Activated CD4-positive, alpha-beta T cell treated with anti-CD3 and anti-CD28 coated beads, Interleukin-2, amount 50 U/mL, for 48 hours (primary cell): ENCODE results near the gene ARID1B.

ENCODE experiments used
- DNase-seq, 2 experiments: peaks; one replicate each; pipeline ENCODE4 v3.0.0-alpha.2; 2020

The ARID1B gene

GRCh38 chr6:157171801-157172200, 394.6 kb downstream of the ARID1B start:
- DNase-seq = no peak

GRCh38 chr6:157172231-157172701, 395.1 kb downstream of the ARID1B start:
- DNase-seq = no peak

GRCh38 chr6:157172830-157173536, 395.8 kb downstream of the ARID1B start:
- DNase-seq = no peak

- DNase-seq = no peak
These were observed 396.6 kb downstream of the ARID1B start for GRCh38 chr6:157173776-157174175.

- DNase-seq = no peak
These were observed 397.6 kb downstream of the ARID1B start for GRCh38 chr6:157174731-157175130.

GRCh38 chr6:157177731-157178336, 400.7 kb downstream of the ARID1B start:
- no peak for DNase-seq

GRCh38 chr6:157181649-157182048, 404.5 kb downstream of the ARID1B start:
- DNase-seq = no peak

GRCh38 chr6:157182503-157183264, 405.5 kb downstream of the ARID1B start:
- DNase-seq = no peak

- peak; percentile 58 to 68 for DNase-seq
These were observed 407.2 kb downstream of the ARID1B start for GRCh38 chr6:157184202-157185015.

- DNase-seq = no peak
These were observed 408.0 kb downstream of the ARID1B start for GRCh38 chr6:157185171-157185570.

- no peak for DNase-seq
These were observed 408.8 kb downstream of the ARID1B start for GRCh38 chr6:157185986-157186385.

- no peak for DNase-seq
These were observed 409.6 kb downstream of the ARID1B start for GRCh38 chr6:157186785-157187181.

GRCh38 chr6:157187182-157188083, 410.3 kb downstream of the ARID1B start:
- no peak for DNase-seq

GRCh38 chr6:157188213-157188612, 411.0 kb downstream of the ARID1B start:
- DNase-seq = no peak

- DNase-seq = no peak
These were observed 416.3 kb downstream of the ARID1B start for GRCh38 chr6:157193443-157193996.

- no peak for DNase-seq
These were observed 416.9 kb downstream of the ARID1B start for GRCh38 chr6:157194110-157194509.

- no peak for DNase-seq
These were observed 417.5 kb downstream of the ARID1B start for GRCh38 chr6:157194643-157195042.

- DNase-seq = no peak
These were observed 419.2 kb downstream of the ARID1B start for GRCh38 chr6:157196391-157196790.

- no peak for DNase-seq
These were observed 421.5 kb downstream of the ARID1B start for GRCh38 chr6:157198425-157199279.

GRCh38 chr6:157200117-157200516, 422.9 kb downstream of the ARID1B start:
- no peak for DNase-seq

GRCh38 chr6:157200611-157201010, 423.4 kb downstream of the ARID1B start:
- DNase-seq = no peak
